Activated T-cell treated with anti-CD3 and anti-CD28 coated beads, Interleukin-2, amount 50 U/mL, for 4 hours (primary cell): ENCODE data around the gene TMEM161A. TPM values are rescaled to one million over a fixed set of nuclear protein-coding genes. Genes with fewer than 3 reads are reported as not detected.
"Not testable (repeated sequence)": the region's sequence is repeated elsewhere in the genome, so short reads cannot be mapped to it uniquely, and the experiment has no call there.

ENCODE experiments used
- ATAC-seq, 2 donors: fragments of 200-7000 bp; cut with Tn5 transposase; one replicate each; pipeline ENCODE4 v1.10.0; 2021
- DNase-seq: peaks from one replicate; pipeline ENCODE4 v3.0.0-alpha.2; 2020
- H3K27me3 Mint-ChIP-seq: one replicate; pipeline ENCODE4 v1.8.0; 2021; ENCODE audit warnings: low read depth, mixed read lengths
- H3K36me3 Mint-ChIP-seq: one replicate; pipeline ENCODE4 v1.8.0; 2022; ENCODE audit warnings: mixed read lengths; ENCODE audit not compliant: insufficient read depth
- H3K4me1 Mint-ChIP-seq: one replicate; pipeline ENCODE4 v1.8.0; 2021; ENCODE audit warnings: low read depth, mixed read lengths
- H3K4me3 Mint-ChIP-seq: one replicate; pipeline ENCODE4 v1.8.0; 2021; ENCODE audit warnings: mild to moderate bottlenecking, moderate library complexity, mixed read lengths
- H3K9me3 Mint-ChIP-seq: one replicate; pipeline ENCODE4 v1.8.0; 2021; ENCODE audit warnings: mixed read lengths
- total RNA-seq, 3 donors: library from RNA; stranded (reverse); gene quantifications; one replicate each; pipeline ENCODE4 v1.2.1, GENCODE V29; 2021

Gene TMEM161A
- total RNA-seq, 3 donors from 2014 or later: 42.3 to 43.2 (median 43.1) TPM

GRCh38 chr19:19167612-19168011, 29.3 kb upstream of the TMEM161A start:
- H3K36me3 Mint-ChIP-seq: no peaks in the 10 kb centered on the region
- no peaks in the 10 kb centered on the region for H3K9me3 Mint-ChIP-seq
- peaks cover 14% of the 10 kb centered on the region for H3K4me1 Mint-ChIP-seq
- no peak for DNase-seq
- no peak for ATAC-seq
- no peak overlapping the region for H3K4me3 Mint-ChIP-seq
- no peaks in the 10 kb centered on the region for H3K27me3 Mint-ChIP-seq

- H3K9me3 Mint-ChIP-seq: no peaks in the 10 kb centered on the region
Observed at GRCh38 chr19:19165396-19165795, 27.1 kb upstream of the TMEM161A start.

GRCh38 chr19:19162495-19162894, 24.2 kb upstream of the TMEM161A start:
- Mint-ChIP-seq H3K36me3 (no peaks in the 10 kb centered on the region), H3K4me1 (no peaks in the 10 kb centered on the region), H3K9me3 (no peaks in the 10 kb centered on the region), H3K27me3 (no peaks in the 10 kb centered on the region), H3K4me3 (no peak overlapping the region)
- DNase-seq (no peak), ATAC-seq (no peak)

More at GRCh38 chr19:19165396-19165795, 27.1 kb upstream of the TMEM161A start:
- ATAC-seq: no peak
- Mint-ChIP-seq H3K36me3 (no peaks in the 10 kb centered on the region), H3K4me3 (no peak overlapping the region), H3K27me3 (no peaks in the 10 kb centered on the region), H3K4me1 (peaks cover 8% of the 10 kb centered on the region)
- no peak for DNase-seq

GRCh38 chr19:19160461-19161035, 22.3 kb upstream of the TMEM161A start:
- no peak for DNase-seq
- ATAC-seq: no peak
- H3K27me3 Mint-ChIP-seq: no peaks in the 10 kb centered on the region
- no peaks in the 10 kb centered on the region for H3K4me1 Mint-ChIP-seq
- no peaks in the 10 kb centered on the region for H3K9me3 Mint-ChIP-seq
- peaks cover 10% of the 10 kb centered on the region for H3K36me3 Mint-ChIP-seq
- H3K4me3 Mint-ChIP-seq: no peak overlapping the region

- Mint-ChIP-seq H3K27me3 (no peaks in the 10 kb centered on the region), H3K36me3 (peaks cover 11% of the 10 kb centered on the region), H3K4me1 (no peaks in the 10 kb centered on the region), H3K4me3 (no peak overlapping the region), H3K9me3 (no peaks in the 10 kb centered on the region)
- ATAC-seq (no peak), DNase-seq (no peak)
Observed at GRCh38 chr19:19159534-19159933, 21.3 kb upstream of the TMEM161A start.

GRCh38 chr19:19157808-19158207, 19.5 kb upstream of the TMEM161A start:
- ATAC-seq (no peak), DNase-seq (no peak)
- Mint-ChIP-seq H3K4me1 (no peaks in the 10 kb centered on the region), H3K4me3 (no peak overlapping the region), H3K36me3 (peaks cover 11% of the 10 kb centered on the region), H3K27me3 (no peaks in the 10 kb centered on the region), H3K9me3 (no peaks in the 10 kb centered on the region)

- DNase-seq: no peak
- Mint-ChIP-seq H3K27me3 (no peaks in the 10 kb centered on the region), H3K36me3 (peaks cover 11% of the 10 kb centered on the region), H3K4me1 (no peaks in the 10 kb centered on the region), H3K9me3 (no peaks in the 10 kb centered on the region), H3K4me3 (no peak overlapping the region)
- no peak for ATAC-seq
Observed at GRCh38 chr19:19155495-19156219, 17.4 kb upstream of the TMEM161A start.

GRCh38 chr19:19154768-19155494, 16.7 kb upstream of the TMEM161A start:
- Mint-ChIP-seq H3K36me3 (peaks cover 11% of the 10 kb centered on the region), H3K9me3 (no peaks in the 10 kb centered on the region), H3K4me3 (no peak overlapping the region), H3K27me3 (no peaks in the 10 kb centered on the region), H3K4me1 (no peaks in the 10 kb centered on the region)
- DNase-seq (no peak), ATAC-seq (no peak)

- Mint-ChIP-seq H3K36me3 (peaks cover 17% of the 10 kb centered on the region), H3K4me3 (no peak overlapping the region), H3K4me1 (no peaks in the 10 kb centered on the region), H3K27me3 (no peaks in the 10 kb centered on the region), H3K9me3 (no peaks in the 10 kb centered on the region)
- no peak for DNase-seq
- ATAC-seq: no peak
Observed at GRCh38 chr19:19152668-19153384, 14.5 kb upstream of the TMEM161A start.

- peaks cover 12% of the 10 kb centered on the region for H3K36me3 Mint-ChIP-seq
Observed at GRCh38 chr19:19151418-19151817, 13.1 kb upstream of the TMEM161A start.

GRCh38 chr19:19149435-19149834, 11.2 kb upstream of the TMEM161A start:
- Mint-ChIP-seq H3K4me1 (no peaks in the 10 kb centered on the region), H3K9me3 (no peaks in the 10 kb centered on the region), H3K36me3 (peaks cover 6% of the 10 kb centered on the region), H3K27me3 (no peaks in the 10 kb centered on the region), H3K4me3 (no peak overlapping the region)
- ATAC-seq (no peak), DNase-seq (no peak)

More at GRCh38 chr19:19151418-19151817, 13.1 kb upstream of the TMEM161A start:
- Mint-ChIP-seq H3K27me3 (no peaks in the 10 kb centered on the region), H3K4me1 (no peaks in the 10 kb centered on the region), H3K9me3 (no peaks in the 10 kb centered on the region), H3K4me3 (no peak overlapping the region)
- DNase-seq: no peak
- ATAC-seq: no peak

GRCh38 chr19:19148504-19148903, 10.2 kb upstream of the TMEM161A start:
- DNase-seq, H3K4me1 Mint-ChIP-seq, H3K4me3 Mint-ChIP-seq, H3K27me3 Mint-ChIP-seq, ATAC-seq, H3K36me3 Mint-ChIP-seq, H3K9me3 Mint-ChIP-seq: not testable (repeated sequence)

- no peak overlapping the region for H3K4me3 Mint-ChIP-seq
- H3K27me3 Mint-ChIP-seq: no peaks in the 10 kb centered on the region
- ATAC-seq (no peak), DNase-seq (no peak)
- H3K4me1 Mint-ChIP-seq: no peaks in the 10 kb centered on the region
- H3K36me3 Mint-ChIP-seq: peaks cover 6% of the 10 kb centered on the region
- H3K9me3 Mint-ChIP-seq: no peaks in the 10 kb centered on the region
Observed at GRCh38 chr19:19147344-19147743, 9.1 kb upstream of the TMEM161A start.

- Mint-ChIP-seq H3K9me3 (no peaks in the 10 kb centered on the region), H3K36me3 (peaks cover 6% of the 10 kb centered on the region), H3K4me1 (no peaks in the 10 kb centered on the region), H3K27me3 (no peaks in the 10 kb centered on the region), H3K4me3 (no peak overlapping the region)
- DNase-seq: no peak
- ATAC-seq: no peak
Observed at GRCh38 chr19:19146865-19147264, 8.6 kb upstream of the TMEM161A start.
